Trophoblast cell (in vitro differentiated cells and primary cell): ENCODE results near the gene IL1R2.
"Not testable (repeated sequence)": the region's sequence is repeated elsewhere in the genome, so short reads cannot be mapped to it uniquely, and the experiment has no call there.

ENCODE experiments used
- DNase-seq, 2 donors: peaks; one replicate each; pipeline ENCODE4 v3.0.0-alpha.2; 2016
- H2AFZ ChIP-seq: 2 replicates; pipeline ENCODE4 v1.6.1; 2013; ENCODE audit warnings: low read length, moderate library complexity, mild to moderate bottlenecking; ENCODE audit not compliant: insufficient read depth, poor library complexity
- H2AK5ac ChIP-seq: 2 replicates; pipeline ENCODE4 v1.6.1; 2013; ENCODE audit warnings: mild to moderate bottlenecking, low read length
- H2BK120ac ChIP-seq: 2 replicates; pipeline ENCODE4 v1.6.1; 2013; ENCODE audit warnings: low read length, mild to moderate bottlenecking, moderate library complexity; ENCODE audit not compliant: insufficient read depth, poor library complexity
- H2BK12ac ChIP-seq: 2 replicates; pipeline ENCODE4 v1.6.1; 2013; ENCODE audit warnings: mild to moderate bottlenecking, low read length, moderate library complexity
- H2BK5ac ChIP-seq: 2 replicates; pipeline ENCODE4 v1.6.1; 2013; ENCODE audit warnings: low read length, low read depth, moderate library complexity, mild to moderate bottlenecking; ENCODE audit not compliant: poor library complexity
- H3K14ac ChIP-seq: 2 replicates; pipeline ENCODE4 v1.6.1; 2013; ENCODE audit warnings: mild to moderate bottlenecking, low read length
- H3K18ac ChIP-seq: 2 replicates; pipeline ENCODE4 v1.6.1; 2013; ENCODE audit warnings: mild to moderate bottlenecking, low read length
- H3K23ac ChIP-seq: 2 replicates; pipeline ENCODE4 v1.6.1; 2013; ENCODE audit warnings: low read length
- H3K27ac ChIP-seq: 2 replicates; pipeline ENCODE4 v1.5.1; 2013; ENCODE audit warnings: low read depth, mild to moderate bottlenecking, inconsistent platforms, low read length, moderate library complexity
- H3K27me3 ChIP-seq: 2 replicates; pipeline ENCODE4 v1.6.1; 2013; ENCODE audit warnings: inconsistent platforms, mild to moderate bottlenecking, low read length, moderate library complexity; ENCODE audit not compliant: insufficient read depth
- H3K36me3 ChIP-seq, 2 experiments: 1 replicate in 1 of 2; 2 replicates in 1 of 2; pipeline ENCODE4 v1.6.1; 2013; ENCODE audit warnings: low read length in 2 of 2, mild to moderate bottlenecking in 2 of 2, moderate library complexity in 1 of 2; ENCODE audit not compliant: insufficient read depth in 2 of 2, control insufficient read depth in 1 of 2
- H3K4ac ChIP-seq: 2 replicates; pipeline ENCODE4 v1.6.1; 2013; ENCODE audit warnings: low read depth, mild to moderate bottlenecking, low read length, moderate library complexity
- H3K4me1 ChIP-seq, 2 experiments: 1 replicate in 1 of 2; 2 replicates in 1 of 2; pipeline ENCODE4 v1.6.1; 2013; ENCODE audit warnings: low read length in 2 of 2, mild to moderate bottlenecking in 2 of 2, moderate library complexity in 1 of 2; ENCODE audit not compliant: insufficient read depth in 2 of 2, control insufficient read depth in 1 of 2
- H3K4me2 ChIP-seq: 2 replicates; pipeline ENCODE4 v1.6.1; 2013; ENCODE audit warnings: inconsistent platforms, mild to moderate bottlenecking, low read length, moderate library complexity
- H3K4me3 ChIP-seq: 2 replicates; pipeline ENCODE4 v1.5.1; 2013; ENCODE audit warnings: mild to moderate bottlenecking, low read depth, low read length, inconsistent platforms
- H3K79me1 ChIP-seq: one replicate; pipeline ENCODE4 v1.6.1; 2013; ENCODE audit warnings: low read length
- H3K79me2 ChIP-seq: 2 replicates; pipeline ENCODE4 v1.6.1; 2013; ENCODE audit warnings: low read length, mild to moderate bottlenecking; ENCODE audit not compliant: control insufficient read depth, insufficient read depth, poor library complexity
- H3K9ac ChIP-seq: 2 replicates; pipeline ENCODE4 v1.6.1; 2013; ENCODE audit warnings: mild to moderate bottlenecking, low read length
- H3K9me3 ChIP-seq: 2 replicates; pipeline ENCODE4 v1.6.1; 2013; ENCODE audit warnings: low read depth, mild to moderate bottlenecking, control low read depth, inconsistent platforms, low read length; ENCODE audit not compliant: insufficient read depth
- H4K12ac ChIP-seq: 2 replicates; pipeline ENCODE4 v1.6.1; 2013; ENCODE audit warnings: low read depth, mild to moderate bottlenecking, low read length, moderate library complexity
- H4K8ac ChIP-seq: 2 replicates; pipeline ENCODE4 v1.6.1; 2013; ENCODE audit warnings: low read depth, mild to moderate bottlenecking, low read length, moderate library complexity
- H4K91ac ChIP-seq: one replicate; pipeline ENCODE4 v1.6.1; 2013; ENCODE audit warnings: low read depth, mild to moderate bottlenecking, low read length, moderate library complexity
- WGBS: extraction: QIAGEN DNeasy Blood & Tissue Kit; methylation state at CpG from one replicate; pipeline ENCODE4 v1.1.7; 2013; ENCODE audit warnings: missing lambda C conversion rate; ENCODE audit not compliant: insufficient read length, insufficient coverage; ENCODE audit errors: extremely low coverage; 5-methylcytosine and 5-hydroxymethylcytosine counted together

Gene IL1R2

GRCh38 chr2:102064679-102065674 lies 73.2 kb downstream of the IL1R2 start:
- H4K12ac ChIP-seq, result no peak overlapping the region
- H3K4me1 ChIP-seq, result peaks cover 34 to 35% of the 10 kb centered on the region in 2 experiments
- peak overlapping the region; percentile 55 for H2BK120ac ChIP-seq
- peak overlapping the region; percentile 56 for H2BK5ac ChIP-seq
- no peak overlapping the region for H3K4me3 ChIP-seq
- no peaks in the 10 kb centered on the region for H3K27me3 ChIP-seq
- H3K9ac ChIP-seq, result peak overlapping the region; percentile 0
- H2BK12ac ChIP-seq, result peak overlapping the region; percentile 87
- H2AFZ ChIP-seq, result no peak overlapping the region
- peak overlapping the region; percentile 70 for H3K18ac ChIP-seq
- DNase-seq, result peak in 1 of 2 donors; percentile 52
- peak overlapping the region; percentile 43 for H4K8ac ChIP-seq
- peak overlapping the region; percentile 91 for H4K91ac ChIP-seq
- no peaks in the 10 kb centered on the region for H3K36me3 ChIP-seq
- H2AK5ac ChIP-seq, result peak overlapping the region; percentile 86
- peaks cover 33% of the 10 kb centered on the region for H3K79me1 ChIP-seq
- H3K14ac ChIP-seq, result peak overlapping the region; percentile 71
- H3K4ac ChIP-seq, result peak overlapping the region; percentile 13
- no CpG with 5 or more reads among the region's 17 CpGs for WGBS
- no peak overlapping the region for H3K23ac ChIP-seq
- no peaks in the 10 kb centered on the region for H3K79me2 ChIP-seq
- H3K4me2 ChIP-seq, result peak overlapping the region; percentile 8
- H3K27ac ChIP-seq, result peak overlapping the region; percentile 85
- H3K9me3 ChIP-seq, result peaks cover 4% of the 10 kb centered on the region

- Histone ChIP-seq H3K27me3 (no peaks in the 10 kb centered on the region), H2AFZ (no peak overlapping the region), H3K27ac (peak overlapping the region; percentile 85), H2BK5ac (peak overlapping the region; percentile 61), H2BK120ac (peak overlapping the region; percentile 55), H3K79me2 (no peaks in the 10 kb centered on the region), H3K18ac (peak overlapping the region; percentile 70), H2BK12ac (peak overlapping the region; percentile 87), H3K4me1 (peaks cover 34 to 35% of the 10 kb centered on the region in 2 experiments), H3K9me3 (peaks cover 4% of the 10 kb centered on the region), H3K4ac (peak overlapping the region; percentile 17), H3K4me2 (no peak overlapping the region), H3K79me1 (peaks cover 33% of the 10 kb centered on the region), H4K8ac (peak overlapping the region; percentile 35), H3K4me3 (no peak overlapping the region), H3K14ac (peak overlapping the region; percentile 71), H2AK5ac (peak overlapping the region; percentile 80), H4K12ac (no peak overlapping the region), H3K23ac (no peak overlapping the region), H3K9ac (no peak overlapping the region), H3K36me3 (no peaks in the 10 kb centered on the region), H4K91ac (peak overlapping the region; percentile 91)
- WGBS, result no CpG with 5 or more reads among the region's 12 CpGs
- DNase-seq, result peak; percentile 98
Observed at GRCh38 chr2:102065675-102066252, 74.0 kb downstream of the IL1R2 start.

DNA sequence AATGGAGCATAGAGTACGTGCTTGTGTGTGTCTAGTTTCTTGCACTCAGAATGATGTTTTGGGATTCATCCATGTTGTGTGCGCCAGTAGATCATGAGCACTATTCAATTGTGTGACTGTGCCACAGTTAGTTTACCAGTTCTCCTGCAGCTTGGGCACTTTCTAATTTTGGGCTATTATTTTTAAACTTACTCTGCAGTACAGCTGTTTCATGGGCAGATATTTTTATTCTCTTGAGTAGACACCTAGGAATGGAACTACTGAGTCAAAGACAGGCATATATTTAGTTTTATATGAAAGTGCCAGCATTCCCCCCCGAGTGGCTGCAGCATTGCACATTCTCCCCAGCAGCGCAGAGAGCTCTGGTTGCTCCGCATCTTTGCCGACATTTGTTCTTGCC lies 74.8 kb downstream of the IL1R2 start:
- peaks cover 30% of the 10 kb centered on the region for H3K79me1 ChIP-seq
- H3K4me2 ChIP-seq, result no peak overlapping the region
- no peak overlapping the region for H3K18ac ChIP-seq
- no peak overlapping the region for H3K9ac ChIP-seq
- H3K4ac ChIP-seq, result no peak overlapping the region
- peaks cover 2% of the 10 kb centered on the region for H3K9me3 ChIP-seq
- WGBS, result no CpG with 5 or more reads among the region's 6 CpGs
- no peaks in the 10 kb centered on the region for H3K27me3 ChIP-seq
- no peaks in the 10 kb centered on the region for H3K36me3 ChIP-seq
- no peak overlapping the region for H4K8ac ChIP-seq
- no peak overlapping the region for H3K27ac ChIP-seq
- H2AK5ac ChIP-seq, result no peak overlapping the region
- no peak overlapping the region for H3K4me3 ChIP-seq
- H2BK120ac ChIP-seq, result no peak overlapping the region
- no peak overlapping the region for H4K91ac ChIP-seq
- H2BK5ac ChIP-seq, result no peak overlapping the region
- H3K23ac ChIP-seq, result no peak overlapping the region
- H4K12ac ChIP-seq, result no peak overlapping the region
- H2AFZ ChIP-seq, result no peak overlapping the region
- no peak overlapping the region for H3K14ac ChIP-seq
- peaks cover 34 to 35% of the 10 kb centered on the region in 2 experiments for H3K4me1 ChIP-seq
- no peaks in the 10 kb centered on the region for H3K79me2 ChIP-seq
- H2BK12ac ChIP-seq, result no peak overlapping the region
- no peak for DNase-seq

GRCh38 chr2:102068126-102068525 lies 76.4 kb downstream of the IL1R2 start:
- H3K4ac ChIP-seq, H3K36me3 ChIP-seq, H4K8ac ChIP-seq, H3K14ac ChIP-seq, H4K12ac ChIP-seq, H3K79me2 ChIP-seq, H2BK12ac ChIP-seq, H3K9me3 ChIP-seq, H3K23ac ChIP-seq, H2BK5ac ChIP-seq, H3K27ac ChIP-seq, H2BK120ac ChIP-seq, H3K18ac ChIP-seq, H3K4me3 ChIP-seq, H3K9ac ChIP-seq, H4K91ac ChIP-seq, H3K27me3 ChIP-seq, DNase-seq, H2AFZ ChIP-seq, H2AK5ac ChIP-seq, H3K4me2 ChIP-seq: not testable (repeated sequence)
- H3K79me1 ChIP-seq, result peaks cover 23% of the 10 kb centered on the region
- H3K4me1 ChIP-seq, result peaks cover 26 to 27% of the 10 kb centered on the region in 2 experiments
